H1 (cell line): ENCODE measurements around the gene TMEM9B. TPM values are rescaled to one million over a fixed set of nuclear protein-coding genes. Genes with fewer than 3 reads are reported as not detected.

Source experiments
- CTCF ChIA-PET: fragments of 300-600 bp; sonication (Branson Sonifier 250); formaldehyde crosslinking; loops from one replicate; lab custom pipeline; 2021; ENCODE audit not compliant: partially characterized antibody; lab: Charles Lee
- POLR2A ChIA-PET: fragments of 300-600 bp; sonication (Branson Sonifier 250); formaldehyde crosslinking; loops from one replicate; lab custom pipeline; 2021; ENCODE audit warnings: inconsistent platforms; ENCODE audit not compliant: partially characterized antibody; lab: Charles Lee
- DNase-seq, 2 experiments: peaks; one replicate each; pipeline versions ENCODE4 v3.0.0 to v3.0.0-alpha.2; 2010 to 2022; ENCODE audit warnings: low spot score in 2 of 2, low read depth in 1 of 2, mixed read lengths in 1 of 2
- FAIRE-seq: peaks from 2 replicates; lab custom pipeline; 2011; peaks lifted over from hg19 to GRCh38; lab: Jason Lieb, UNC
- H2AFZ ChIP-seq: 2 replicates; pipeline ENCODE4 v1.8.1; 2012; ENCODE audit warnings: low read length, inconsistent platforms
- H2AK5ac ChIP-seq: 2 replicates; pipeline ENCODE4 v1.6.1; 2013; ENCODE audit warnings: low read depth, low read length
- H2BK120ac ChIP-seq: replicated peaks from 2 replicates; pipeline ENCODE3; 2013; ENCODE audit warnings: low read depth, low read length, inconsistent platforms
- H2BK12ac ChIP-seq: 2 replicates; pipeline ENCODE4 v1.6.1; 2013; ENCODE audit warnings: low read depth, low read length
- H2BK15ac ChIP-seq: 2 replicates; pipeline ENCODE4 v1.6.1; 2013; ENCODE audit warnings: low read length
- H2BK20ac ChIP-seq: 2 replicates; pipeline ENCODE4 v1.6.1; 2013; ENCODE audit warnings: low read length
- H2BK5ac ChIP-seq: 2 replicates; pipeline ENCODE4 v1.6.1; 2013; ENCODE audit warnings: low read depth, low read length
- H3K14ac ChIP-seq: 2 replicates; pipeline ENCODE4 v1.6.1; 2013; ENCODE audit warnings: inconsistent platforms; ENCODE audit not compliant: insufficient read length
- H3K18ac ChIP-seq: 2 replicates; pipeline ENCODE4 v1.6.1; 2013; ENCODE audit warnings: low read length; ENCODE audit errors: extremely low read depth
- H3K23ac ChIP-seq: 2 replicates; pipeline ENCODE4 v1.6.1; 2013; ENCODE audit warnings: inconsistent platforms; ENCODE audit not compliant: insufficient read length
- H3K23me2 ChIP-seq: 2 replicates; pipeline ENCODE4 v1.6.1; 2013; ENCODE audit warnings: low read depth, low read length
- H3K27ac ChIP-seq: 2 replicates; pipeline ENCODE4 v1.6.1; 2011; ENCODE audit warnings: low read depth, low read length, inconsistent platforms
- H3K27me3 ChIP-seq, 4 experiments: replicated peaks in 1 of 4; 1 replicate in 1 of 4; 2 replicates in 3 of 4; pipeline versions ENCODE4 v1.6.1 to v1.8.1; 2011 to 2013; ENCODE audit warnings: low read length in 3 of 4, mild to moderate bottlenecking in 3 of 4, inconsistent platforms in 2 of 4, mixed read lengths in 2 of 4, moderate library complexity in 1 of 4; ENCODE audit not compliant: control insufficient read depth in 3 of 4, insufficient read depth in 3 of 4; ENCODE audit errors: extremely low read depth in 1 of 4
- H3K36me3 ChIP-seq, 4 experiments: 2 replicates each; pipeline versions ENCODE4 v1.6.1 to v1.8.1; 2011 to 2013; ENCODE audit warnings: mild to moderate bottlenecking in 4 of 4, low read length in 3 of 4, moderate library complexity in 2 of 4, control low read depth in 1 of 4, inconsistent platforms in 1 of 4; ENCODE audit not compliant: insufficient read depth in 4 of 4, control insufficient read depth in 2 of 4
- H3K4ac ChIP-seq: replicated peaks from 2 replicates; pipeline ENCODE3; 2013; ENCODE audit warnings: low read length, low read depth, mixed read lengths, inconsistent platforms; ENCODE audit not compliant: insufficient read length
- H3K4me1 ChIP-seq, 4 experiments: replicated peaks in 1 of 4; 1 replicate in 1 of 4; 2 replicates in 3 of 4; pipeline versions ENCODE4 v1.6.1 to v1.8.1; 2011 to 2013; ENCODE audit warnings: low read length in 3 of 4, inconsistent platforms in 2 of 4, mixed read lengths in 1 of 4; ENCODE audit not compliant: insufficient read depth in 4 of 4, control insufficient read depth in 3 of 4
- H3K4me2 ChIP-seq, 2 experiments: 2 replicates each; pipeline versions ENCODE4 v1.6.1 to v1.8.1; 2011 to 2013; ENCODE audit warnings: low read depth in 2 of 2, low read length in 2 of 2, control low read depth in 1 of 2, inconsistent platforms in 1 of 2, mild to moderate bottlenecking in 1 of 2; ENCODE audit not compliant: insufficient read depth in 1 of 2
- H3K4me3 ChIP-seq, 4 experiments: fragments of 200-600, 300-600 bp in 1 of 4; sonication (generic), shearing (Covaris generic), sonication (Bioruptor Twin) in 1 of 4; 2 replicates each; pipeline versions ENCODE4 v1.5.1 to v1.8.1; 2011 to 2016; ENCODE audit warnings: low read length in 4 of 4, low read depth in 3 of 4, control low read depth in 2 of 4, inconsistent platforms in 2 of 4, mild to moderate bottlenecking in 2 of 4, mixed read lengths in 1 of 4, moderate library complexity in 1 of 4; ENCODE audit not compliant: insufficient read depth in 2 of 4; ENCODE audit errors: extremely low read depth in 1 of 4
- H3K56ac ChIP-seq: replicated peaks from 2 replicates; pipeline ENCODE3; 2013; ENCODE audit warnings: low read depth, mild to moderate bottlenecking, mixed read lengths, low read length, inconsistent platforms; ENCODE audit not compliant: insufficient read length
- H3K79me1 ChIP-seq: 2 replicates; pipeline ENCODE4 v1.6.1; 2013; ENCODE audit warnings: low read depth, low read length, control low read depth
- H3K79me2 ChIP-seq, 2 experiments: 2 replicates each; pipeline versions ENCODE4 v1.6.1 to v1.8.1; 2012 to 2013; ENCODE audit warnings: low read length in 2 of 2, mild to moderate bottlenecking in 2 of 2, inconsistent platforms in 1 of 2; ENCODE audit not compliant: insufficient read depth in 2 of 2, control insufficient read depth in 1 of 2
- H3K9ac ChIP-seq, 4 experiments: replicated peaks in 1 of 4; 1 replicate in 1 of 4; 2 replicates in 3 of 4; pipeline versions ENCODE4 v1.6.1 to v1.8.1; 2011 to 2013; ENCODE audit warnings: low read depth in 3 of 4, low read length in 3 of 4, control low read depth in 2 of 4, mild to moderate bottlenecking in 2 of 4, moderate library complexity in 2 of 4, inconsistent platforms in 1 of 4; ENCODE audit errors: extremely low read depth in 1 of 4
- H3K9me3 ChIP-seq, 2 experiments: 2 replicates each; pipeline versions ENCODE4 v1.6.1 to v1.8.1; 2012 to 2013; ENCODE audit warnings: mild to moderate bottlenecking in 2 of 2, moderate library complexity in 2 of 2, control low read depth in 1 of 2, inconsistent platforms in 1 of 2, low read depth in 1 of 2, low read length in 1 of 2, mixed read lengths in 1 of 2; ENCODE audit not compliant: insufficient read depth in 2 of 2
- H4K20me1 ChIP-seq, 2 experiments: replicated peaks in 1 of 2; 2 replicates each; pipeline versions ENCODE3 to v1.8.1; 2011 to 2013; ENCODE audit warnings: inconsistent platforms in 2 of 2, low read length in 2 of 2, mild to moderate bottlenecking in 1 of 2; ENCODE audit not compliant: insufficient read depth in 2 of 2, control insufficient read depth in 1 of 2
- H4K5ac ChIP-seq: 2 replicates; pipeline ENCODE4 v1.6.1; 2013; ENCODE audit warnings: low read length, low read depth, mixed read lengths, inconsistent platforms; ENCODE audit not compliant: insufficient read length
- H4K8ac ChIP-seq: 2 replicates; pipeline ENCODE4 v1.8.0; 2013; ENCODE audit warnings: mild to moderate bottlenecking, moderate library complexity, low read length, inconsistent platforms; ENCODE audit not compliant: insufficient read depth; ENCODE audit errors: extremely low read depth
- H4K91ac ChIP-seq: replicated peaks from 2 replicates; pipeline ENCODE3; 2013; ENCODE audit warnings: low read length, mixed read lengths, inconsistent platforms; ENCODE audit not compliant: insufficient read length
- ATF3 ChIP-seq: IDR thresholded peaks from 2 replicates; pipeline ENCODE4 v1.6.1; 2011; ENCODE audit warnings: low read depth, mild to moderate bottlenecking, low read length; ENCODE audit not compliant: insufficient read depth
- BRCA1 ChIP-seq: IDR thresholded peaks from 2 replicates; pipeline ENCODE4 v1.6.1; 2012; ENCODE audit warnings: low read depth, low read length, improper control_type of control experiment
- CBX5 ChIP-seq: fragments of 300-800, 300-1000 bp; sonication (generic); IDR thresholded peaks from 2 replicates; pipeline ENCODE4 v1.7.1; 2016; ENCODE audit warnings: antibody characterized with exemption, low read length, low read depth
- CBX8 ChIP-seq: fragments of 300-800, 300-1000 bp; sonication (generic); IDR thresholded peaks from 2 replicates; pipeline ENCODE4 v1.7.1; 2016; ENCODE audit warnings: low read depth, low read length, borderline replicate concordance
- CHD1 ChIP-seq: IDR thresholded peaks from 2 replicates; pipeline ENCODE4 v1.6.1; 2012; ENCODE audit warnings: low read depth, low read length, improper control_type of control experiment
- CREB1 ChIP-seq: IDR thresholded peaks from 2 replicates; pipeline ENCODE4 v1.6.1; 2012; ENCODE audit warnings: inconsistent platforms
- HDAC2 ChIP-seq, 2 experiments: fragments of 300-600 bp in 1 of 2; sonication (generic) in 1 of 2; IDR thresholded peaks; 2 replicates each; pipeline ENCODE4 v1.6.1; 2011 to 2012; ENCODE audit warnings: low read depth in 2 of 2, low read length in 2 of 2, mild to moderate bottlenecking in 2 of 2, moderate library complexity in 2 of 2, borderline replicate concordance in 1 of 2, inconsistent platforms in 1 of 2
- HDAC6 ChIP-seq: IDR thresholded peaks from one replicate; pipeline ENCODE4 v1.7.1; 2012; ENCODE audit warnings: low read depth, mild to moderate bottlenecking, inconsistent platforms, low read length, moderate library complexity
- JUN ChIP-seq: IDR thresholded peaks from 2 replicates; pipeline ENCODE4 v1.6.1; 2011; ENCODE audit warnings: low read depth, mild to moderate bottlenecking, improper control_type of control experiment, low read length
- NANOG ChIP-seq: IDR thresholded peaks from 2 replicates; pipeline ENCODE4 v1.6.1; 2011; ENCODE audit warnings: low read length, low read depth, mild to moderate bottlenecking, inconsistent platforms; ENCODE audit not compliant: insufficient read depth, poor library complexity, severe bottlenecking
- NRF1 ChIP-seq: IDR thresholded peaks from 2 replicates; pipeline ENCODE4 v1.6.1; 2011; ENCODE audit warnings: mild to moderate bottlenecking, low read depth, low read length, improper control_type of control experiment
- PHF8 ChIP-seq: fragments of 200-600 bp; sonication (generic); conservative IDR thresholded peaks from 2 replicates; pipeline ENCODE4 v1.7.1; 2012; ENCODE audit warnings: low read depth, mild to moderate bottlenecking, inconsistent platforms, low read length, moderate library complexity
- RXRA ChIP-seq: IDR thresholded peaks from 2 replicates; pipeline ENCODE4 v1.6.1; 2011; ENCODE audit warnings: low read depth, mild to moderate bottlenecking, low read length, moderate library complexity; ENCODE audit not compliant: insufficient read depth
- SIRT6 ChIP-seq: IDR thresholded peaks from one replicate; pipeline ENCODE4 v1.7.1; 2012; ENCODE audit warnings: low read length, inconsistent platforms
- TAF1 ChIP-seq: IDR thresholded peaks from 2 replicates; pipeline ENCODE4 v1.6.1; 2011; ENCODE audit warnings: mild to moderate bottlenecking, low read depth, low read length
- WGBS, 2 experiments: shearing (Covaris generic) in 1 of 2; methylation state at CpG; one replicate each; pipeline versions ENCODE4 v1.1.6 to v1.1.7; 2013 to 2015; ENCODE audit warnings: low lambda C conversion rate in 2 of 2, mixed read lengths in 2 of 2, inconsistent platforms in 1 of 2, low coverage in 1 of 2, missing lambda C conversion rate in 1 of 2; ENCODE audit not compliant: insufficient replicate concordance in 2 of 2, insufficient coverage in 1 of 2, insufficient read length in 1 of 2; ENCODE audit errors: extremely low coverage in 1 of 2, missing lambda C conversion rate in 1 of 2; 5-methylcytosine and 5-hydroxymethylcytosine counted together
- polyA plus RNA-seq, 7 experiments: library from polyadenylated mRNA; depleted of rRNA in 3 of 7; stranded (reverse) in 5 of 7; unstranded in 2 of 7; fragments of >200 nt in 5 of 7; fragments of 200-250 nt in 2 of 7; gene quantifications; 1 replicate in 5 of 7; 2 replicates in 1 of 7; 4 replicates in 1 of 7; pipeline versions ENCODE4 v1.2.1 to v1.2.3, GENCODE V29; 2011 to 2013; ENCODE audit warnings: missing spikeins in 2 of 7, mixed read lengths in 2 of 7
- total RNA-seq: library from RNA; stranded (reverse); fragmentation: NEBNext Ultra II Directional; extraction: Animal tissue kit (Norgen Biotek cat#: 25700); gene quantifications from 2 replicates; pipeline ENCODE4 v1.2.1, GENCODE V29; 2021

The TMEM9B gene
- total and polyA plus RNA-seq, 2 of the 8 experiments (the other 6 are each of a cell fraction or from before 2014, with no cell fraction given): 8.3 to 9.4 TPM

- Histone ChIP-seq H3K18ac (no peak overlapping the region), H3K23ac (no peak overlapping the region), H3K9ac (no peak overlapping the region), H2BK5ac (no peak overlapping the region), H3K27me3 (peaks cover 15 to 35% (median 29%) of the 10 kb centered on the region in 4 experiments), H2AFZ (no peak overlapping the region), H4K8ac (no peak overlapping the region), H3K14ac (no peak overlapping the region), H3K36me3 (no peaks in the 10 kb centered on the region), H4K20me1 (peaks cover 0 to 2% of the 10 kb centered on the region in 2 experiments), H3K79me1 (no peaks in the 10 kb centered on the region), H3K4ac (no peak overlapping the region), H3K4me1 (peaks cover 0 to 3% (median 2%) of the 10 kb centered on the region in 4 experiments; a peak in 5 of 7 replicates), H3K23me2 (peaks cover 5% of the 10 kb centered on the region; the same call in 1 of the 2 replicates), H2BK20ac (no peak overlapping the region), H2BK120ac (no peak overlapping the region), H4K91ac (no peak overlapping the region), H3K79me2 (no peaks in the 10 kb centered on the region), H3K4me2 (no peak overlapping the region), H3K9me3 (no peaks in the 10 kb centered on the region), H4K5ac (no peak overlapping the region), H2BK15ac (no peak overlapping the region), H2BK12ac (no peak overlapping the region), H3K27ac (no peak overlapping the region), H3K4me3 (no peak overlapping the region), H2AK5ac (no peak overlapping the region), H3K56ac (no peak overlapping the region)
- DNase-seq (no peak), FAIRE-seq (no peak)
- ChIA-PET POLR2A (no interaction called here), CTCF (no interaction called here)
- 85% methylated on average over 1 of the region's 1 CpG; no CpG with 5 or more reads in 1 of the 2 experiments for WGBS, 2 experiments
- no peak for TF ChIP-seq HDAC2 (IDR thresholded peaks at IDR 0.05; ENCODE audit: borderline replicate concordance in 1 of 2, low read depth in 2 of 2, low read length in 2 of 2)
- TF ChIP-seq CREB1: no peak
- TF ChIP-seq HDAC6: no peak
- TF ChIP-seq CBX5: no peak
- TF ChIP-seq CBX8: no peak
- TF ChIP-seq TAF1: no peak
- no peak for TF ChIP-seq NANOG
- no peak for TF ChIP-seq RXRA
- no peak for TF ChIP-seq SIRT6
- no peak for TF ChIP-seq ATF3
- TF ChIP-seq BRCA1: no peak
- TF ChIP-seq NRF1: no peak
- TF ChIP-seq CHD1: no peak
- no peak for TF ChIP-seq JUN
- no peak for TF ChIP-seq PHF8
Measured at GRCh38 chr11:9008661-9009060, 44.4 kb upstream of the TMEM9B start.
